ENCODE results near the gene RAP1GDS1.

Gene RAP1GDS1

GRCh38 chr4:98260579-98261404 is at the start of gene RAP1GDS1:
TSS of gene RAP1GDS1 (plus strand) at chr4:98261384. CDS start at chr4:98261566, 182 bp downstream.
- peak; percentile 92 for DNase-seq (ENCODE audit: low read depth in 2 of 2)

GRCh38 chr4:98222306-98222705 is 38.9 kb upstream of the RAP1GDS1 start:
- no peak for DNase-seq (ENCODE audit: low read depth in 2 of 2)

GRCh38 chr4:98226396-98226795 is 34.8 kb upstream of the RAP1GDS1 start:
- DNase-seq (ENCODE audit: low read depth in 2 of 2) = no peak

- DNase-seq (ENCODE audit: low read depth in 2 of 2) = no peak
Observed at GRCh38 chr4:98230961-98231360, 30.2 kb upstream of the RAP1GDS1 start.

- no peak for DNase-seq (ENCODE audit: low read depth in 2 of 2)
Observed at GRCh38 chr4:98232202-98232601, 29.0 kb upstream of the RAP1GDS1 start.

GRCh38 chr4:98237204-98237603 is 24.0 kb upstream of the RAP1GDS1 start:
- no peak for DNase-seq (ENCODE audit: low read depth in 2 of 2)

DNA sequence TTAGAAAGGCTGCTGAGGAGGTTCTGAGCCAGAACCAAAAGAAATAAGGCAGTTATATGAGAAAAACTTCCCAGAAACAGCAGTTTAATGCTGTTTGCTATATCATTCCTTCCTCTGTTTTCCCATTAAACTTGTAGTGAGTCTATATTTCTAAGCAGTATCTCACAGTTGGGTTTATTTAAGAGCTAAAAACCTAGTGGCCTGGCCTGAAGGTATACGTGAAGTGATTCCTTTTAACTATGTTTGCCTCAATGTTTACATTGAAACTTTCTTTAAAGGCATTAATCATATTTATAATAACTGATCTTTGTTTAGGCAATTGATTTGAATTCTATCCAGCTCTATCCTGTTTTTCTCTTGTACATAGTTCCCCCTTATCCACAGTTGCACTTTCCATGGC is 19.1 kb upstream of the RAP1GDS1 start:
- no peak for DNase-seq (ENCODE audit: low read depth in 2 of 2)

- no peak for DNase-seq (ENCODE audit: low read depth in 2 of 2)
Observed at GRCh38 chr4:98242538-98242937, 18.6 kb upstream of the RAP1GDS1 start.

- no peak for DNase-seq (ENCODE audit: low read depth in 2 of 2)
Observed at GRCh38 chr4:98245226-98245625, 16.0 kb upstream of the RAP1GDS1 start.

- DNase-seq (ENCODE audit: low read depth in 2 of 2) = no peak
Observed at GRCh38 chr4:98248934-98249333, 12.2 kb upstream of the RAP1GDS1 start.

GRCh38 chr4:98249831-98250230 is 11.4 kb upstream of the RAP1GDS1 start:
- no peak for DNase-seq (ENCODE audit: low read depth in 2 of 2)

DNA sequence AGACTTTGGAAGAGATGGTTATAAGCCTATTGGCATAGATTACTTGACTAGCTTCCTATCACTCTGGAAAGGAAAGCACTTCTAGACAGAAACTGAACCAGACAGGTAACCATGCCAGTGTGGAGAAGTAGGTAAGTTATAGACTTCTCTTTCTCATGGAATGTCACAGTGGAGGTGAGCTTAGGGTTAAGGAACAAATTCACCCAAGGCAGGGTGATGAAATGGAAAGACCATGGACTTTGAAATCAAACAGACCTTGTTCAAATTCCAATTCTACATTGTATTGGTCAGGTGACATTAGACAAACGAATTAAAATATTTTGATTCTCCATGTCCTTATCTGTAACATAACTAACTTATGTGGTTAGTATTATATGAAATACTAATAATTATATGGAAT is 7.7 kb upstream of the RAP1GDS1 start:
- no peak for DNase-seq (ENCODE audit: low read depth in 2 of 2)

GRCh38 chr4:98260047-98260578 is 1.1 kb upstream of the RAP1GDS1 start:
- peak in 1 of 2 donors; percentile 23 for DNase-seq (ENCODE audit: low read depth in 2 of 2)

DNA sequence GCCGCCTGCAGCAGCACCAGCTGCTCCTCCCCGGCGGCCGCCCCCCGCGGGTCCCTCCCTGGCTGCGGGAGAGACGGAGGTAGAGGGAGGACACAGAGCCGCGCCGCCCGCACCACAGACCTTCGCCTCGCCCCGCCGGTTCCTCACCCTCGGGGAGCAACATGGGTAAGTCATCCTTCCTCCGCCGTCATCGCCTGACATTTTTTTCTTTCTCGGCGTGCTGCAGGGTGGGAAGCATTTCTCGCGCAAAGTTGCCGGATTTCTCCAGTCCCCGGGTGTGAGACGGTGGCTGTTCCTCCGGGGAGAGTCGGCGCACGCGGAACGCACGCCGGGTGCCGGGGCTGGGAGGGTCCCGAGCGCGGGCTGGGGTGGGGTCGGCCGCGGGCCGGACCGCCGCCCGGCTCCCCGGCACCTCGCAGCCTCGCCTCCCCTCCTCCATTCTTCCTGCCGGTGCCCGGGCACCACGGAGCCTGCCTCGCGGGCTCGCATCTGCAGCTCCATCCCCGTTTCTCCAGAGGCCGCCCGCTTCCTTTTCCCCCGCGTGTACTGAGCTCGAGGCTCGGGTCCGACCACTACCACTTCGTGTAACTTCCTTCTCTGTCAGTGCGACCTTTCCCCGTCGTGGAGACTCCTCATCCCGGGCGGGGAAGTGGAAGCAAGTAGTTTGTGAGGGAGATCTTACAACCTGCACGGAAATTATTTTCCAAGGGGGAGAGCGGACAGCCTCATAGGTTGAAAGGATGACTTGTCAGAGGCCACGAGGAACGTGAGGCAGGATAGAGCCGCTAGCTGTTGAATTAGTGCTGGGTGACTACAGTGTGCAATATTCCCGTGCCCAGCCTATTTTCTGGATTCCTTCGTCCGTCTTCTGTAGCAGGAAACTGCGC is 464 bp downstream of the RAP1GDS1 start:
- DNase-seq (ENCODE audit: low read depth in 2 of 2) = peak in 1 of 2 donors; percentile 11

DNA sequence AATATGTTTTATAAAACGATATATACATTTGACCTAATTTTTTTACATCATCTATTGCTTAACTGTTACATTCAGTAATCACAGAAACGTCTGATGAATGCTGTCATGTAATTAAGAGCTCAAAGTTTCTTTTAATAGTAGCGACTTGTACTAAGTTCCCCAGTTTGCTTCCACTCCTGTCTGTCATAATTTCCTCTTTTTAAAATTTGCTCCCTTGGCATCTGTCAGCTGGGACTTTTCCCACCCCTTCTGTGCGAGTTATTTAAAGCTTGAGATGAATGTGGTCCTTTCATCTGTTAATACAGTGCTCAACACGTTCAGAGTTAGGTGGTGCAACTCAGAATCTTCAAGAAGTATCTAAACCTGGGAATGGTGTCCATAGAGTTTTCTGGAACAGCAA is 1.2 kb downstream of the RAP1GDS1 start:
- no peak for DNase-seq (ENCODE audit: low read depth in 2 of 2)

GRCh38 chr4:98267498-98267897 is 6.3 kb downstream of the RAP1GDS1 start:
- DNase-seq (ENCODE audit: low read depth in 2 of 2) = no peak

- no peak for DNase-seq (ENCODE audit: low read depth in 2 of 2)
Observed at GRCh38 chr4:98275145-98275544, 14.0 kb downstream of the RAP1GDS1 start.

DNA sequence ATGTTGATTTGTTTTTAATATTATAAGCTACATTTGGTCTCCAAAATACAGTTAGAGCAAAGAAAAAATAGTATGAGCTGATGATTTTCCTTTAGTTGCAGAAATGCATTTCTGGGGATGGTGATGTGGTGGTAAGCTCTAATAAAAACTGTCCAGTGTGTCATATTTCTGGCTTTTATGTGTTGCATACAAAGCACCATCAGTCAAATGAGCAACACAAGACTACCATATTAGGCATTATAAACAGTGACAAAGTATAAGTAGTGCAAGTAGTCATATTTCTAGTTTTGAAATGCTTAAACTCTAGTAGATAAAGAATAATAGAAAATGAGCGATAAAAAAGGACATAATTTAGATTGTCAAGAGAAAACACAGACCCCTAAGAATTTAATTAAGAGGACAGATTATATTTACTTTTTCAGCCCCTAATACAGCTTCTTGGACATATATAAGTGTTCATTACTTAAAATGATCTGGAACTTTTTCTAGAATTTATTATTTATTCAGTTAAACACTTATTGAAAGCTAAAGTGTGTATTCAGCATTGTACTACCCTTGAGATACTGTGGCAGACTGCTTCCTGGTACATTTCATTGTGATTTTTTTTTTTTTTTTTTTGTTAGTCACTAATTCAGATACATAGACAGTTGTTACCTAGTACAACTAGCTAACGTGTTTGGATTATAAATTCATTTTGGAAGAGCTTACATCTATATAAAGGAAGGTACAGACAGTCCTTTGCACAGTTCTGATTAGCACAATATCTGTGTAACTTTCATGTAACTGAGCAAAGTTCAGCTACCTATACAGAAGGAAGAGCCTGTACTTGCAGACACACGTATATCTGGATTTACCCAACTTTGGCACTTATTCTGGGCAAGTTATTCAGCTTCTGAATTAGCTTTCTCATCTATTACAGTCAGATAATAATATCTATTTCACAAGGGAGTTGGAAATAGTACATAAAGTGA is 22.3 kb downstream of the RAP1GDS1 start:
- no peak for DNase-seq (ENCODE audit: low read depth in 2 of 2)

GRCh38 chr4:98284640-98285046 is 23.5 kb downstream of the RAP1GDS1 start:
- no peak for DNase-seq (ENCODE audit: low read depth in 2 of 2)

- DNase-seq (ENCODE audit: low read depth in 2 of 2) = no peak
Observed at GRCh38 chr4:98285676-98286075, 24.5 kb downstream of the RAP1GDS1 start.

GRCh38 chr4:98287328-98287727 is 26.1 kb downstream of the RAP1GDS1 start:
- no peak for DNase-seq (ENCODE audit: low read depth in 2 of 2)
